GM23338 (cell line): ENCODE results near the gene CALML5.

Source experiments
- CREB1 ChIP-seq: fragments of 250-450 bp; sonication (Bioruptor Pico); IDR thresholded peaks from 2 replicates; pipeline ENCODE4 v1.5.0; 2020; ENCODE audit warnings: low read depth, mild to moderate bottlenecking, moderate library complexity
- EZH2 ChIP-seq: fragments of 200-600 bp; sonication (generic); IDR thresholded peaks from one replicate; pipeline ENCODE4 v1.8.0; 2017; ENCODE audit warnings: antibody characterized with exemption, mild to moderate bottlenecking, low read depth; ENCODE audit not compliant: unreplicated experiment
- EZH2phosphoT487 ChIP-seq: fragments of 200-600 bp; sonication (generic); IDR thresholded peaks from one replicate; pipeline ENCODE4 v1.8.1; 2018; ENCODE audit warnings: antibody characterized with exemption; ENCODE audit not compliant: unreplicated experiment
- JUNB ChIP-seq: IDR thresholded peaks from one replicate; pipeline ENCODE4 v1.6.1; 2016; ENCODE audit warnings: antibody characterized with exemption; ENCODE audit not compliant: unreplicated experiment
- NANOG ChIP-seq: IDR thresholded peaks from 2 replicates; pipeline ENCODE4 v1.6.1; 2016; ENCODE audit warnings: antibody characterized with exemption, borderline replicate concordance
- POLR2AphosphoS5 ChIP-seq: IDR thresholded peaks from 2 replicates; pipeline ENCODE4 v1.6.1; 2016; ENCODE audit warnings: antibody characterized with exemption, low read depth
- STAT1 ChIP-seq: IDR thresholded peaks from one replicate; pipeline ENCODE4 v1.6.1; 2016; ENCODE audit warnings: antibody characterized with exemption; ENCODE audit not compliant: unreplicated experiment
- ZNF114 ChIP-seq: fragments of 250-450 bp; sonication (Bioruptor Pico); IDR thresholded peaks from 2 replicates; pipeline ENCODE4 v1.5.0; 2020; ENCODE audit warnings: mild to moderate bottlenecking, moderate library complexity
- TF ChIP-seq, protein P1 (sequence below), 2 experiments: fragments of 200-600 bp in 1 of 2; sonication (generic) in 1 of 2; conservative IDR thresholded peaks; 2 replicates each; pipeline versions ENCODE4 v1.5.1 to v1.6.1; 2016 to 2017; ENCODE audit warnings: antibody characterized with exemption in 2 of 2, low read depth in 2 of 2, mild to moderate bottlenecking in 2 of 2, moderate library complexity in 1 of 2
- TF ChIP-seq, protein P2 (sequence below): IDR thresholded peaks from one replicate; pipeline ENCODE4 v1.6.1; 2018; ENCODE audit warnings: antibody characterized with exemption; ENCODE audit not compliant: unreplicated experiment
- TF ChIP-seq, protein P3 (sequence below): fragments of 250-450 bp; sonication (Bioruptor Pico); IDR thresholded peaks from 2 replicates; pipeline ENCODE4 v1.5.0; 2020; ENCODE audit warnings: mild to moderate bottlenecking, moderate library complexity
- TF ChIP-seq, protein P4 (sequence below): IDR thresholded peaks from 2 replicates; pipeline ENCODE4 v1.6.1; 2016; ENCODE audit warnings: antibody characterized with exemption

DNA sequence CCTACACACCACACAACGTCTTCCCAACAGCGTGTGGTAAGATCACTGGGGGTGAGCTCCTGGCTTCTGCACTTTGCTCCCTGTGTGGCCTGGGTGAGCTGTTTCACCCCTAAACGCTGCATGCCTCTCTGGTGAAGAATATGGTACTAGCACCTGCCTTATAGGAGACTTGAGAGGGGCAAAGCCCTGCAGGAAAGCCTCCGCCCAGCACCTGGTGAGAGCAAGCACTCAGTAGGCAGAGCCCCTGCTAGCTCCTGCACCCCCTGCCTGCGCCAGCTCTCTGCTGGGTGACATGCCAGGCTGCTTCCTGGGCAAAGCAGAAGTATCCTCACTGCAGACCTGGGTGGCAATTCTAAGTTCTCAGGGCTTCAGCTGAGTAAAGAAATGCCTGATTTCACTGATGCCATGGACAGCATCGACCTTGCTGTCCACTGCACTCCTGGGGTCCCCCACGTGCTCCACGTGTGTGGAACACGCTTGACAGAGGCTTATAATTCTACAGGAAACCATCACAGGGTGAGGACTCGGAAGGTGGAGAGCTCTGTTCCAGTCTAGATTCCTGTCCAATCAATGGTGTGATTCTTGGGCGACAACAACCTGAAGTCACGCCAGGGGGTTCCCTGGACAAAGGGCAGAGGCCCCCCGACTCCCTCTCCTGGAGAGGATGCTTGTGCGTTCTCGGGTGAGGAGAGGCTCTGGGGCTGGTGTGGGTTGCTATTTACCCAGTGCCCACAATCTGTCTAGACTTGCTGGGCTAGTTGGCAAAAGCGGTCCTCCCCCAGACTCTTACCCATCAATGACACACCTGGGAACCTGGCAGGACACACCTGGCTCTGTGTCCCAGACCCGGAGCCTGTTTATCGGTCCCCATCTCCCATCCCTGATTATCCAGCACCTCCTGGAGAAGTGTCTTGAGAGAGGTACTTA lies 5.0 kb upstream of the CALML5 start:
- TF ChIP-seq, protein P1, sequence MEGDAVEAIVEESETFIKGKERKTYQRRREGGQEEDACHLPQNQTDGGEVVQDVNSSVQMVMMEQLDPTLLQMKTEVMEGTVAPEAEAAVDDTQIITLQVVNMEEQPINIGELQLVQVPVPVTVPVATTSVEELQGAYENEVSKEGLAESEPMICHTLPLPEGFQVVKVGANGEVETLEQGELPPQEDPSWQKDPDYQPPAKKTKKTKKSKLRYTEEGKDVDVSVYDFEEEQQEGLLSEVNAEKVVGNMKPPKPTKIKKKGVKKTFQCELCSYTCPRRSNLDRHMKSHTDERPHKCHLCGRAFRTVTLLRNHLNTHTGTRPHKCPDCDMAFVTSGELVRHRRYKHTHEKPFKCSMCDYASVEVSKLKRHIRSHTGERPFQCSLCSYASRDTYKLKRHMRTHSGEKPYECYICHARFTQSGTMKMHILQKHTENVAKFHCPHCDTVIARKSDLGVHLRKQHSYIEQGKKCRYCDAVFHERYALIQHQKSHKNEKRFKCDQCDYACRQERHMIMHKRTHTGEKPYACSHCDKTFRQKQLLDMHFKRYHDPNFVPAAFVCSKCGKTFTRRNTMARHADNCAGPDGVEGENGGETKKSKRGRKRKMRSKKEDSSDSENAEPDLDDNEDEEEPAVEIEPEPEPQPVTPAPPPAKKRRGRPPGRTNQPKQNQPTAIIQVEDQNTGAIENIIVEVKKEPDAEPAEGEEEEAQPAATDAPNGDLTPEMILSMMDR (conservative IDR thresholded peaks at IDR 0.05; ENCODE audit: low read depth in 2 of 2) = no peak
- no peak for TF ChIP-seq POLR2AphosphoS5
- TF ChIP-seq EZH2 = no peak
- no peak for TF ChIP-seq EZH2phosphoT487
- no peak for TF ChIP-seq CREB1 (CRISPR knock-in tag)
- TF ChIP-seq, protein P2, sequence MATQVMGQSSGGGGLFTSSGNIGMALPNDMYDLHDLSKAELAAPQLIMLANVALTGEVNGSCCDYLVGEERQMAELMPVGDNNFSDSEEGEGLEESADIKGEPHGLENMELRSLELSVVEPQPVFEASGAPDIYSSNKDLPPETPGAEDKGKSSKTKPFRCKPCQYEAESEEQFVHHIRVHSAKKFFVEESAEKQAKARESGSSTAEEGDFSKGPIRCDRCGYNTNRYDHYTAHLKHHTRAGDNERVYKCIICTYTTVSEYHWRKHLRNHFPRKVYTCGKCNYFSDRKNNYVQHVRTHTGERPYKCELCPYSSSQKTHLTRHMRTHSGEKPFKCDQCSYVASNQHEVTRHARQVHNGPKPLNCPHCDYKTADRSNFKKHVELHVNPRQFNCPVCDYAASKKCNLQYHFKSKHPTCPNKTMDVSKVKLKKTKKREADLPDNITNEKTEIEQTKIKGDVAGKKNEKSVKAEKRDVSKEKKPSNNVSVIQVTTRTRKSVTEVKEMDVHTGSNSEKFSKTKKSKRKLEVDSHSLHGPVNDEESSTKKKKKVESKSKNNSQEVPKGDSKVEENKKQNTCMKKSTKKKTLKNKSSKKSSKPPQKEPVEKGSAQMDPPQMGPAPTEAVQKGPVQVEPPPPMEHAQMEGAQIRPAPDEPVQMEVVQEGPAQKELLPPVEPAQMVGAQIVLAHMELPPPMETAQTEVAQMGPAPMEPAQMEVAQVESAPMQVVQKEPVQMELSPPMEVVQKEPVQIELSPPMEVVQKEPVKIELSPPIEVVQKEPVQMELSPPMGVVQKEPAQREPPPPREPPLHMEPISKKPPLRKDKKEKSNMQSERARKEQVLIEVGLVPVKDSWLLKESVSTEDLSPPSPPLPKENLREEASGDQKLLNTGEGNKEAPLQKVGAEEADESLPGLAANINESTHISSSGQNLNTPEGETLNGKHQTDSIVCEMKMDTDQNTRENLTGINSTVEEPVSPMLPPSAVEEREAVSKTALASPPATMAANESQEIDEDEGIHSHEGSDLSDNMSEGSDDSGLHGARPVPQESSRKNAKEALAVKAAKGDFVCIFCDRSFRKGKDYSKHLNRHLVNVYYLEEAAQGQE = no peak
- no peak for TF ChIP-seq JUNB
- TF ChIP-seq STAT1 = no peak
- TF ChIP-seq NANOG = no peak
- TF ChIP-seq, protein P3, sequence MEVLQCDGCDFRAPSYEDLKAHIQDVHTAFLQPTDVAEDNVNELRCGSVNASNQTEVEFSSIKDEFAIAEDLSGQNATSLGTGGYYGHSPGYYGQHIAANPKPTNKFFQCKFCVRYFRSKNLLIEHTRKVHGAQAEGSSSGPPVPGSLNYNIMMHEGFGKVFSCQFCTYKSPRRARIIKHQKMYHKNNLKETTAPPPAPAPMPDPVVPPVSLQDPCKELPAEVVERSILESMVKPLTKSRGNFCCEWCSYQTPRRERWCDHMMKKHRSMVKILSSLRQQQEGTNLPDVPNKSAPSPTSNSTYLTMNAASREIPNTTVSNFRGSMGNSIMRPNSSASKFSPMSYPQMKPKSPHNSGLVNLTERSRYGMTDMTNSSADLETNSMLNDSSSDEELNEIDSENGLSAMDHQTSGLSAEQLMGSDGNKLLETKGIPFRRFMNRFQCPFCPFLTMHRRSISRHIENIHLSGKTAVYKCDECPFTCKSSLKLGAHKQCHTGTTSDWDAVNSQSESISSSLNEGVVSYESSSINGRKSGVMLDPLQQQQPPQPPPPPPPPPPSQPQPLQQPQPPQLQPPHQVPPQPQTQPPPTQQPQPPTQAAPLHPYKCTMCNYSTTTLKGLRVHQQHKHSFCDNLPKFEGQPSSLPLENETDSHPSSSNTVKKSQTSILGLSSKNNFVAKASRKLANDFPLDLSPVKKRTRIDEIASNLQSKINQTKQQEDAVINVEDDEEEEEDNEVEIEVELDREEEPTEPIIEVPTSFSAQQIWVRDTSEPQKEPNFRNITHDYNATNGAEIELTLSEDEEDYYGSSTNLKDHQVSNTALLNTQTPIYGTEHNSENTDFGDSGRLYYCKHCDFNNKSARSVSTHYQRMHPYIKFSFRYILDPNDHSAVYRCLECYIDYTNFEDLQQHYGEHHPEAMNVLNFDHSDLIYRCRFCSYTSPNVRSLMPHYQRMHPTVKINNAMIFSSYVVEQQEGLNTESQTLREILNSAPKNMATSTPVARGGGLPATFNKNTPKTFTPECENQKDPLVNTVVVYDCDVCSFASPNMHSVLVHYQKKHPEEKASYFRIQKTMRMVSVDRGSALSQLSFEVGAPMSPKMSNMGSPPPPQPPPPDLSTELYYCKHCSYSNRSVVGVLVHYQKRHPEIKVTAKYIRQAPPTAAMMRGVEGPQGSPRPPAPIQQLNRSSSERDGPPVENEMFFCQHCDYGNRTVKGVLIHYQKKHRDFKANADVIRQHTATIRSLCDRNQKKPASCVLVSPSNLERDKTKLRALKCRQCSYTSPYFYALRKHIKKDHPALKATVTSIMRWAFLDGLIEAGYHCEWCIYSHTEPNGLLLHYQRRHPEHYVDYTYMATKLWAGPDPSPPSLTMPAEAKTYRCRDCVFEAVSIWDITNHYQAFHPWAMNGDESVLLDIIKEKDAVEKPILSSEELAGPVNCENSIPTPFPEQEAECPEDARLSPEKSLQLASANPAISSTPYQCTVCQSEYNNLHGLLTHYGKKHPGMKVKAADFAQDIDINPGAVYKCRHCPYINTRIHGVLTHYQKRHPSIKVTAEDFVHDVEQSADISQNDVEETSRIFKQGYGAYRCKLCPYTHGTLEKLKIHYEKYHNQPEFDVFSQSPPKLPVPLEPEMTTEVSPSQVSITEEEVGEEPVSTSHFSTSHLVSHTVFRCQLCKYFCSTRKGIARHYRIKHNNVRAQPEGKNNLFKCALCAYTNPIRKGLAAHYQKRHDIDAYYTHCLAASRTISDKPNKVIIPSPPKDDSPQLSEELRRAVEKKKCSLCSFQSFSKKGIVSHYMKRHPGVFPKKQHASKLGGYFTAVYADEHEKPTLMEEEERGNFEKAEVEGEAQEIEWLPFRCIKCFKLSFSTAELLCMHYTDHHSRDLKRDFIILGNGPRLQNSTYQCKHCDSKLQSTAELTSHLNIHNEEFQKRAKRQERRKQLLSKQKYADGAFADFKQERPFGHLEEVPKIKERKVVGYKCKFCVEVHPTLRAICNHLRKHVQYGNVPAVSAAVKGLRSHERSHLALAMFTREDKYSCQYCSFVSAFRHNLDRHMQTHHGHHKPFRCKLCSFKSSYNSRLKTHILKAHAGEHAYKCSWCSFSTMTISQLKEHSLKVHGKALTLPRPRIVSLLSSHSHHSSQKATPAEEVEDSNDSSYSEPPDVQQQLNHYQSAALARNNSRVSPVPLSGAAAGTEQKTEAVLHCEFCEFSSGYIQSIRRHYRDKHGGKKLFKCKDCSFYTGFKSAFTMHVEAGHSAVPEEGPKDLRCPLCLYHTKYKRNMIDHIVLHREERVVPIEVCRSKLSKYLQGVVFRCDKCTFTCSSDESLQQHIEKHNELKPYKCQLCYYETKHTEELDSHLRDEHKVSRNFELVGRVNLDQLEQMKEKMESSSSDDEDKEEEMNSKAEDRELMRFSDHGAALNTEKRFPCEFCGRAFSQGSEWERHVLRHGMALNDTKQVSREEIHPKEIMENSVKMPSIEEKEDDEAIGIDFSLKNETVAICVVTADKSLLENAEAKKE = no peak
- TF ChIP-seq ZNF114 (CRISPR knock-in tag) = no peak
- TF ChIP-seq, protein P4, sequence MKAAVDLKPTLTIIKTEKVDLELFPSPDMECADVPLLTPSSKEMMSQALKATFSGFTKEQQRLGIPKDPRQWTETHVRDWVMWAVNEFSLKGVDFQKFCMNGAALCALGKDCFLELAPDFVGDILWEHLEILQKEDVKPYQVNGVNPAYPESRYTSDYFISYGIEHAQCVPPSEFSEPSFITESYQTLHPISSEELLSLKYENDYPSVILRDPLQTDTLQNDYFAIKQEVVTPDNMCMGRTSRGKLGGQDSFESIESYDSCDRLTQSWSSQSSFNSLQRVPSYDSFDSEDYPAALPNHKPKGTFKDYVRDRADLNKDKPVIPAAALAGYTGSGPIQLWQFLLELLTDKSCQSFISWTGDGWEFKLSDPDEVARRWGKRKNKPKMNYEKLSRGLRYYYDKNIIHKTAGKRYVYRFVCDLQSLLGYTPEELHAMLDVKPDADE = no peak
